OCI-LY7 (cell line): ENCODE data around the gene TMEM100. TPM values are rescaled to one million over a fixed set of nuclear protein-coding genes. Genes with fewer than 3 reads are reported as not detected.
A peak's percentile ranks its signal among the peaks of the same experiment; 100 is the strongest.

Experiments used
- BruUV-seq: library from RNA; stranded (reverse); fragments of 400-500 nt; replicated peaks from 2 replicates; lab custom pipeline; 2021; lab: Mats Ljungman, UMichigan
- CTCF ChIA-PET: fragments of 300-600 bp; sonication (Branson Sonifier 250); formaldehyde crosslinking; loops from one replicate; lab custom pipeline; 2022; ENCODE audit warnings: antibody characterized with exemption; ENCODE audit not compliant: unreplicated experiment; lab: Charles Lee
- POLR2A ChIA-PET: fragments of 300-600 bp; sonication (Branson Sonifier 250); formaldehyde crosslinking; loops from one replicate; lab custom pipeline; 2022; ENCODE audit warnings: antibody characterized with exemption; lab: Charles Lee
- DNase-seq: peaks from one replicate; pipeline ENCODE4 v3.0.0-alpha.2; 2015; ENCODE audit warnings: low spot score
- H2AFZ ChIP-seq: fragments of 200-600 bp; sonication (generic), shearing (Covaris generic); 2 replicates; pipeline ENCODE4 v1.6.1; 2014; ENCODE audit warnings: mild to moderate bottlenecking, antibody characterized with exemption, low read length, moderate library complexity
- H3K27ac ChIP-seq: fragments of 200-600 bp; sonication (generic); 2 replicates; pipeline ENCODE4 v1.5.1; 2014; ENCODE audit warnings: mixed run types, low read depth, mild to moderate bottlenecking, moderate library complexity, low read length, inconsistent platforms; ENCODE audit not compliant: poor library complexity, severe bottlenecking
- H3K36me3 ChIP-seq: fragments of 200-600 bp; sonication (generic); 2 replicates; pipeline ENCODE4 v1.6.1; 2014; ENCODE audit warnings: mild to moderate bottlenecking, antibody characterized with exemption, low read length, moderate library complexity, mixed read lengths; ENCODE audit not compliant: insufficient read depth
- H3K4me1 ChIP-seq: fragments of 200-600 bp; sonication (generic); 2 replicates; pipeline ENCODE4 v1.5.1; 2014; ENCODE audit warnings: mild to moderate bottlenecking, low read length; ENCODE audit not compliant: insufficient read depth, poor library complexity, severe bottlenecking
- H3K4me2 ChIP-seq: fragments of 200-600 bp; sonication (generic); 2 replicates; pipeline ENCODE4 v1.6.1; 2014; ENCODE audit warnings: mild to moderate bottlenecking, low read length
- H3K4me3 ChIP-seq: fragments of 200-600 bp; sonication (generic); 2 replicates; pipeline ENCODE4 v1.5.1; 2014; ENCODE audit warnings: mild to moderate bottlenecking, low read depth, low read length; ENCODE audit not compliant: poor library complexity, severe bottlenecking
- H3K79me2 ChIP-seq: fragments of 200-600 bp; sonication (generic); 2 replicates; pipeline ENCODE4 v1.6.1; 2016; ENCODE audit warnings: low read depth, mild to moderate bottlenecking, low read length, moderate library complexity, mixed read lengths; ENCODE audit not compliant: insufficient read depth
- H3K9me2 ChIP-seq: fragments of 200-600 bp; sonication (generic); 2 replicates; pipeline ENCODE4 v1.6.1; 2016; ENCODE audit warnings: mild to moderate bottlenecking, low read length, mixed read lengths; ENCODE audit not compliant: insufficient read depth
- H3K9me3 ChIP-seq: fragments of 200-600 bp; sonication (generic); 2 replicates; pipeline ENCODE4 v1.6.1; 2014; ENCODE audit warnings: mild to moderate bottlenecking, mixed run types, low read length, mixed read lengths
- H4K20me1 ChIP-seq: fragments of 200-600 bp; sonication (generic); 2 replicates; pipeline ENCODE4 v1.6.1; 2014; ENCODE audit warnings: mild to moderate bottlenecking, antibody characterized with exemption, low read length, moderate library complexity, mixed read lengths; ENCODE audit not compliant: insufficient read depth
- CTCF ChIP-seq: fragments of 200-600 bp; sonication (generic); conservative IDR thresholded peaks from 2 replicates; pipeline ENCODE4 v1.5.1; 2014; ENCODE audit warnings: mild to moderate bottlenecking, antibody characterized with exemption, low read length, moderate library complexity, mixed read lengths
- EZH2phosphoT487 ChIP-seq: fragments of 200-600 bp; sonication (generic); IDR thresholded peaks from 2 replicates; pipeline ENCODE4 v1.6.1; 2018; ENCODE audit warnings: low read depth, borderline replicate concordance, mild to moderate bottlenecking, mixed run types, antibody characterized with exemption, low read length, moderate library complexity, mixed read lengths
- intact Hi-C: fragments of 100-400 bp; cut with micrococcal nuclease; formaldehyde crosslinking; loops from one replicate; pipeline ENCODE4 v1.10.0; 2022; ENCODE audit not compliant: unreplicated experiment
- total RNA-seq, 2 experiments: library from RNA; depleted of rRNA in 1 of 2; stranded (reverse); fragments of >200 nt in 1 of 2; shearing (Covaris generic) in 1 of 2; gene quantifications; 2 replicates each; pipeline ENCODE4 v1.2.3, GENCODE V29; 2014 to 2022

TMEM100 gene
- total RNA-seq, 2 experiments from 2014 or later: 0.30 to 0.38 TPM

GRCh38 chr17:55690105-55690508, 32.6 kb downstream of the TMEM100 start:
- DNase-seq: peak; percentile 66
- Histone ChIP-seq H3K4me1 (peaks cover 24% of the 10 kb centered on the region), H4K20me1 (no peaks in the 10 kb centered on the region), H3K9me2 (no peaks in the 10 kb centered on the region), H3K9me3 (no peaks in the 10 kb centered on the region), H2AFZ (peak overlapping the region; percentile 65), H3K79me2 (no peaks in the 10 kb centered on the region), H3K4me3 (no peak overlapping the region), H3K4me2 (peak overlapping the region; percentile 33), H3K36me3 (no peaks in the 10 kb centered on the region), H3K27ac (peak overlapping the region; percentile 23)
- intact Hi-C loops: no loop called here
- no TSS peak for BruUV-seq
- ChIA-PET CTCF (no interaction called here), POLR2A (interaction anchor here (0.7 to 1.6 kb wide), 4 partner anchors 26 to 93 kb away, joined by 3 to 4 read pairs (median 4); no protein-coding TSS in a partner anchor)
- TF ChIP-seq EZH2phosphoT487: no peak
- TF ChIP-seq CTCF: no peak

DNA sequence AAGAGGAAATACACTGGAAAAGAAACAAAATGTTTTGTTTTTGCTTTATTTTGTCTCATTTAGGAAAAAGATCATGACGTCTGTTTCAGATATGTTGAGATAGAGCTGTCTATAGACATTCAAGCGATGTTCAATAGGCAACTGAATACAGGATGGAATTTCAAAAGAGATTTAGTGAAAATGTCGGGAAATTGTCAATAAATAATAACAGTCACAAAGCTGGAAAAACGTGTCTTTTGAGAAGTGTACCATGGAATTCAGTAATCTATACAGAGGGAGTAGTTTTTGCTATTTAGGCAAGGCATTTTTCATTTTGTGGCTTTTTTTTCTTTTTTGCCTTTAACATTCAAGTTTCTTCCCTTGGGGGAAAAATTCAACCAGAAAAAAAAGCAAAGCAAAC, 33.0 kb downstream of the TMEM100 start:
- no peaks in the 10 kb centered on the region for H3K36me3 ChIP-seq
- peaks cover 24% of the 10 kb centered on the region for H3K4me1 ChIP-seq
- peak overlapping the region; percentile 33; the same call in 1 of the 2 replicates for H3K4me2 ChIP-seq
- H2AFZ ChIP-seq: peak overlapping the region; percentile 65; the same call in 1 of the 2 replicates
- no peaks in the 10 kb centered on the region for H3K9me2 ChIP-seq
- ChIA-PET POLR2A (interaction anchor here (0.7 to 1.6 kb wide), 4 partner anchors 26 to 93 kb away, joined by 3 to 4 read pairs (median 4); no protein-coding TSS in a partner anchor), CTCF (no interaction called here)
- no TSS peak for BruUV-seq
- DNase-seq: no peak
- intact Hi-C loops: no loop called here
- no peaks in the 10 kb centered on the region for H4K20me1 ChIP-seq
- no peaks in the 10 kb centered on the region for H3K9me3 ChIP-seq
- TF ChIP-seq EZH2phosphoT487: no peak
- no peak for TF ChIP-seq CTCF
- H3K27ac ChIP-seq: peak overlapping the region; percentile 23
- no peaks in the 10 kb centered on the region for H3K79me2 ChIP-seq
- no peak overlapping the region for H3K4me3 ChIP-seq

DNA sequence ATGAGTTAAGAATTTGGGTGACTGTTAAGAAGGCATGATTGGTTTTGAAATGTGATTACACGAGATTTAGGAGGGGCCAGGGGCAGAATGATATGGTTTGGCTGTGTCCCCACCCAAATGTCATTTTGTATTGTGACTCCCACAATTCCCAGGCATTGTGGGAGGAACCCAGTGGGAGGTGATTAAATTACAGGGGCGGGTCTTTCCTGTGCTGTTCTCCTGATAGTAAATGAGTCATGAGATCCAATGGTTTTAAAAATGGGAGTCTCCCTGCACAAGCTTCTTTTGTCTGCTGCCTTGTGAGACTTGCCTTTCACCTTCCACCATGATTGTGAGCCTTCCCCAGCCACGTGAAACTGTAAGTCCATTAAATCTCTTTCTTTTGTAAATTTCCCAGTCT, 34.6 kb downstream of the TMEM100 start:
- H3K36me3 ChIP-seq: no peaks in the 10 kb centered on the region
- H4K20me1 ChIP-seq: no peaks in the 10 kb centered on the region
- no peak for TF ChIP-seq EZH2phosphoT487
- no peak for TF ChIP-seq CTCF
- intact Hi-C loops: no loop called here
- H3K79me2 ChIP-seq: no peaks in the 10 kb centered on the region
- no TSS peak for BruUV-seq
- no peaks in the 10 kb centered on the region for H3K9me3 ChIP-seq
- no peak overlapping the region for H2AFZ ChIP-seq
- no peaks in the 10 kb centered on the region for H3K9me2 ChIP-seq
- DNase-seq: no peak
- ChIA-PET CTCF (no interaction called here), POLR2A (no interaction called here)
- peaks cover 24% of the 10 kb centered on the region for H3K4me1 ChIP-seq
- no peak overlapping the region for H3K4me3 ChIP-seq
- H3K27ac ChIP-seq: no peak overlapping the region
- no peak overlapping the region for H3K4me2 ChIP-seq
